ENCODE measurements around the gene LUM. TPM values are rescaled to one million over a fixed set of nuclear protein-coding genes. Genes with fewer than 3 reads are reported as not detected.

Gene LUM
- polyA plus RNA-seq, 2 of the 4 experiments (the other 2 are of a cell fraction) = 1.2 to 1.9 TPM

GRCh38 chr12:91103101-91103500, 8.2 kb downstream of the LUM start:
- FAIRE-seq (no peak), DNase-seq (ENCODE audit: low read depth in 1 of 2, low spot score in 1 of 2) (no peak), ATAC-seq (no peak)
- Histone ChIP-seq H3K4me1 (no peaks in the 10 kb centered on the region), H3K4me2 (no peak overlapping the region), H3K27ac (no peak overlapping the region), H3K4me3 (no peak overlapping the region), H3K9me3 (no peaks in the 10 kb centered on the region)
- POLR2A ChIA-PET = no interaction called here
- CTCF ChIA-PET = interaction anchor here (0.6 kb wide), 1 partner anchor 386 kb away, joined by 3 read pairs; no protein-coding TSS in a partner anchor
- no peak for TF ChIP-seq SMC3 (IDR thresholded peaks at IDR 0.05)
- no peak for TF ChIP-seq EHMT2 (IDR thresholded peaks at IDR 0.05; ENCODE audit: low read depth)
- TF ChIP-seq MAZ (IDR thresholded peaks at IDR 0.05; ENCODE audit: borderline replicate concordance, low read depth, low read length) = no peak
- no peak for TF ChIP-seq REST (IDR thresholded peaks at IDR 0.05)
- TF ChIP-seq RNF2 (IDR thresholded peaks at IDR 0.05; ENCODE audit: borderline replicate concordance, low read depth) = no peak
- no peak for TF ChIP-seq HOXB5 (CRISPR knock-in tag; IDR thresholded peaks at IDR 0.05)
- TF ChIP-seq RARB (CRISPR knock-in tag; IDR thresholded peaks at IDR 0.05) = no peak
- no peak for TF ChIP-seq ZNF302 (CRISPR knock-in tag; IDR thresholded peaks at IDR 0.05)
- TF ChIP-seq KDM1A (IDR thresholded peaks at IDR 0.05; ENCODE audit: low read depth) = no peak
- no peak for TF ChIP-seq RCOR1 (IDR thresholded peaks at IDR 0.05; ENCODE audit: low read depth, low read length)
- TF ChIP-seq CEBPB (IDR thresholded peaks at IDR 0.05) = no peak
- no peak for TF ChIP-seq SREBF2 (IDR thresholded peaks at IDR 0.05)
- no peak for TF ChIP-seq CBX2 (IDR thresholded peaks at IDR 0.05; ENCODE audit: borderline replicate concordance, low read depth)
- TF ChIP-seq JUN (IDR thresholded peaks at IDR 0.05) = no peak
- no peak for TF ChIP-seq KDM5A (IDR thresholded peaks at IDR 0.05)
- TF ChIP-seq, protein P1, sequence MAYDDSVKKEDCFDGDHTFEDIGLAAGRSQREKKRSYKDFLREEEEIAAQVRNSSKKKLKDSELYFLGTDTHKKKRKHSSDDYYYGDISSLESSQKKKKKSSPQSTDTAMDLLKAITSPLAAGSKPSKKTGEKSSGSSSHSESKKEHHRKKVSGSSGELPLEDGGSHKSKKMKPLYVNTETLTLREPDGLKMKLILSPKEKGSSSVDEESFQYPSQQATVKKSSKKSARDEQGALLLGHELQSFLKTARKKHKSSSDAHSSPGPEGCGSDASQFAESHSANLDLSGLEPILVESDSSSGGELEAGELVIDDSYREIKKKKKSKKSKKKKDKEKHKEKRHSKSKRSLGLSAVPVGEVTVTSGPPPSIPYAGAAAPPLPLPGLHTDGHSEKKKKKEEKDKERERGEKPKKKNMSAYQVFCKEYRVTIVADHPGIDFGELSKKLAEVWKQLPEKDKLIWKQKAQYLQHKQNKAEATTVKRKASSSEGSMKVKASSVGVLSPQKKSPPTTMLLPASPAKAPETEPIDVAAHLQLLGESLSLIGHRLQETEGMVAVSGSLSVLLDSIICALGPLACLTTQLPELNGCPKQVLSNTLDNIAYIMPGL (CRISPR knock-in tag; IDR thresholded peaks at IDR 0.05; ENCODE audit: borderline replicate concordance) = no peak
- TF ChIP-seq HEYL (CRISPR knock-in tag; IDR thresholded peaks at IDR 0.05) = no peak

- no peak overlapping the region for H3K4me2 ChIP-seq
- DNase-seq (ENCODE audit: low read depth in 1 of 2, low spot score in 1 of 2) = no peak
- H3K4me3 ChIP-seq = no peak overlapping the region
- H3K9me3 ChIP-seq = no peaks in the 10 kb centered on the region
- no peaks in the 10 kb centered on the region for H3K4me1 ChIP-seq
- ChIA-PET CTCF (interaction anchor here (0.7 to 0.9 kb wide), 2 partner anchors 8 to 123 kb away, joined by 3 read pairs; no protein-coding TSS in a partner anchor), POLR2A (interaction anchor here (0.6 kb wide), 1 partner anchor 10 kb away, joined by 3 read pairs; the partner anchor contains the start of gene LUM)
- WGBS (ENCODE audit: missing lambda C conversion rate) = 49% methylated on average over 2 of the region's 2 CpGs
- no peak overlapping the region for H3K27ac ChIP-seq
- no peak for FAIRE-seq
- ATAC-seq = no peak
- TF ChIP-seq ZSCAN20 (CRISPR knock-in tag; IDR thresholded peaks at IDR 0.05) (no peak), RFX5 (IDR thresholded peaks at IDR 0.05) (no peak), HOXB13 (CRISPR knock-in tag; IDR thresholded peaks at IDR 0.05; ENCODE audit: low read depth) (no peak)
- TF ChIP-seq, protein P2, sequence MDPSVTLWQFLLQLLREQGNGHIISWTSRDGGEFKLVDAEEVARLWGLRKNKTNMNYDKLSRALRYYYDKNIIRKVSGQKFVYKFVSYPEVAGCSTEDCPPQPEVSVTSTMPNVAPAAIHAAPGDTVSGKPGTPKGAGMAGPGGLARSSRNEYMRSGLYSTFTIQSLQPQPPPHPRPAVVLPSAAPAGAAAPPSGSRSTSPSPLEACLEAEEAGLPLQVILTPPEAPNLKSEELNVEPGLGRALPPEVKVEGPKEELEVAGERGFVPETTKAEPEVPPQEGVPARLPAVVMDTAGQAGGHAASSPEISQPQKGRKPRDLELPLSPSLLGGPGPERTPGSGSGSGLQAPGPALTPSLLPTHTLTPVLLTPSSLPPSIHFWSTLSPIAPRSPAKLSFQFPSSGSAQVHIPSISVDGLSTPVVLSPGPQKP (IDR thresholded peaks at IDR 0.05; ENCODE audit: low read depth, low read length) = no peak
Measured at GRCh38 chr12:91100906-91101305, 10.4 kb downstream of the LUM start.
